ENCODE measurements around the gene DCBLD1.

DNA sequence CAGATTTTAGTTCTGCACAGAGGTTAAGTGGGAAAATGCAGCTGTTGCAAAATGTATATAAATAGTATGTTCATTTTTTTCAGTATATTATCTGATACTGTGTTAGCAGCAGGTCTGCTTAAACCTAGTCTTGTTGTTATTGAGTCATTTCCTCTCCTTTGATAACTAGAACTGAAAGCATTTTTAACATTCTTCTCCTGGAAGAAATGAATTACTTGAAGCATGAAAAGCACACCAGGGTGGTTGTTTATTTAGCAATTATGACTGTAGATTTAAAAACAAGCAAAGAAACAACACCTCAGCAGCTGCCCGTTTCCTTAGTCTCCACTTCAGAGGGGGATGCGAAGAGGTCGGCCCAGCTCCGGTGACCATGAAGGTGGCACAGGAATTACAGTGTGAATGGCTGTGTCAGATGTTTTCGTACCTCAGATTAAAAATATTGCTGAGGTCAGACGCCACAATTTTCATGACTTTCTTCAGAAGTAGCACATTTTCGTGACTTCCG, 66.4 kb downstream of the DCBLD1 start:
- TF ChIP-seq CTCF (IDR thresholded peaks at IDR 0.05) (no peak), ZFX (IDR thresholded peaks at IDR 0.05; ENCODE audit: borderline replicate concordance) (no peak)
